Cardiac fibroblast (primary cell): ENCODE data around the gene SMG6.

Source experiments
- DNase-seq, 2 donors: peaks; one replicate each; pipeline versions ENCODE4 v3.0.0 to v3.0.0-alpha.2; 2010; ENCODE audit warnings: low read depth in 2 of 2
- H3K4me3 ChIP-seq, 2 donors: replicated peaks in 1 of 2; 1 replicate in 1 of 2; 2 replicates in 1 of 2; pipeline ENCODE4 v1.5.1; 2011; ENCODE audit warnings: low read depth in 2 of 2, low read length in 2 of 2, mild to moderate bottlenecking in 2 of 2, moderate library complexity in 1 of 2
- TF ChIP-seq, protein P1 (sequence below): IDR thresholded peaks from one replicate; pipeline ENCODE4 v1.5.1; 2011; ENCODE audit warnings: low read depth, mild to moderate bottlenecking, low read length, inconsistent platforms

SMG6 gene

DNA sequence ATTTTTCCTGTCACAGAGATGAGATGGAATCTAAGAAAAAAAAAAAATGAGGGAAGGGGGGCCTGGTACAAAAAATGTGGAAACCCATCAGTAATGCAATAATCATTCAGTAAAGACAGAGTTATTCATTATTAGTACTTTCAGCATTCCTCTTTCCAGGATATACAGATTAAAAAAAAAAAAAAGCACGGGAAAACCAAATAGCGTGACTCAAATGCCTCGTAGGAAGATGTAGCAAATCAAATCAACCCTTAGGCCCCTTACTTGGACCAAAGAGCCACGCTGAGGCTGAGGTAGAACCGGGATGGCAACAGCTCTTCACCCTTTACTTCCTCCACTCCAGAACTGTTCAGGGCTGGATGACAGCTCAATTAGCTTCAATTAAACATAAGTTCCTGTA, 52.5 kb downstream of the SMG6 start:
- TF ChIP-seq, protein P1, sequence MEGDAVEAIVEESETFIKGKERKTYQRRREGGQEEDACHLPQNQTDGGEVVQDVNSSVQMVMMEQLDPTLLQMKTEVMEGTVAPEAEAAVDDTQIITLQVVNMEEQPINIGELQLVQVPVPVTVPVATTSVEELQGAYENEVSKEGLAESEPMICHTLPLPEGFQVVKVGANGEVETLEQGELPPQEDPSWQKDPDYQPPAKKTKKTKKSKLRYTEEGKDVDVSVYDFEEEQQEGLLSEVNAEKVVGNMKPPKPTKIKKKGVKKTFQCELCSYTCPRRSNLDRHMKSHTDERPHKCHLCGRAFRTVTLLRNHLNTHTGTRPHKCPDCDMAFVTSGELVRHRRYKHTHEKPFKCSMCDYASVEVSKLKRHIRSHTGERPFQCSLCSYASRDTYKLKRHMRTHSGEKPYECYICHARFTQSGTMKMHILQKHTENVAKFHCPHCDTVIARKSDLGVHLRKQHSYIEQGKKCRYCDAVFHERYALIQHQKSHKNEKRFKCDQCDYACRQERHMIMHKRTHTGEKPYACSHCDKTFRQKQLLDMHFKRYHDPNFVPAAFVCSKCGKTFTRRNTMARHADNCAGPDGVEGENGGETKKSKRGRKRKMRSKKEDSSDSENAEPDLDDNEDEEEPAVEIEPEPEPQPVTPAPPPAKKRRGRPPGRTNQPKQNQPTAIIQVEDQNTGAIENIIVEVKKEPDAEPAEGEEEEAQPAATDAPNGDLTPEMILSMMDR: no peak
- no peak overlapping the region for H3K4me3 ChIP-seq
- DNase-seq: no peak

DNA sequence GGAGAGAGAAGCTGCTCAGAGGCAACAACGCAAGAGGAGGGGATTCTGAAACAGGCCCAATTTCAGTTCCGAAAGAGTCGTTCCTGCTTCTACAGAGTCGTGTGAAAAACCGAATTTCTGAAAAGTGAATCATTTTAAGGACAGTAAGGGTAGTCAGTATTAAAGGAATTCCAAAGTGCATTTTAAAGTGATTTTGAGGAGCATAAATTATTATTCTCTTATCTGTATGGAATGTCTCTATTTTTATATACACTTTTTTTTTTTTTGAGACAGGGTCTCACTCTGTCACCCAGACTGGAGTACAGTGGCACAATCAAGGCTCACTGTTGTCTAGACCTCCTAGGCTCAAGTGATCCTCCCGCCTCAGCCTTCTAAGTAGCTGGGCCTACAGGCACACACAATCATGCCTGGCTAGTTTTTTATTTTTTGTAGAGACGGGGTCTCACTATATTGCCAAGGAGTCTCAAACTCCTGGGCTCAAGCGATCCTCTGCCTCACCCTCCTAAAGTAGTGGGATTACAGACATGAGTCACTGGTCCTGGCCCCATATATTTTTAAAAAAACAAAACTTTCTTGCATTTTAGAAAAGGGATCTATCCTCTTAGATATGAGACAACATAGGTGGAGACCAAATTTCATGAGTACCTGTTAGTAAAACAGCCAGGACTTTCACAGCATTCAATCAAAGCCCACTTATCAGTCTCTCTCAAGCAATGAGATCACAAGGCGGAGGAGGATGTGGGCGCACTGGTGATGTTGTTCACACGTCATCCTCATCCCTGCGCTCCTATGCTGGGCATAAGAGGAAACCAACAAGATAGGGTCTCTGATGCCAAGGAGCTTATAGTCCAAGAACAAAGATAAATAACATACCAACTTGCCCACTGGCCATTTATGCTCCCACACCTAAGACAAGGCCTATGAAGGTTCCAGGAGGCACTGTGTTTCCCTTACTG, 53.2 kb downstream of the SMG6 start:
- DNase-seq: peak in 1 of 2 donors; percentile 71
- TF ChIP-seq, protein P1: no peak
- no peak overlapping the region for H3K4me3 ChIP-seq

DNA sequence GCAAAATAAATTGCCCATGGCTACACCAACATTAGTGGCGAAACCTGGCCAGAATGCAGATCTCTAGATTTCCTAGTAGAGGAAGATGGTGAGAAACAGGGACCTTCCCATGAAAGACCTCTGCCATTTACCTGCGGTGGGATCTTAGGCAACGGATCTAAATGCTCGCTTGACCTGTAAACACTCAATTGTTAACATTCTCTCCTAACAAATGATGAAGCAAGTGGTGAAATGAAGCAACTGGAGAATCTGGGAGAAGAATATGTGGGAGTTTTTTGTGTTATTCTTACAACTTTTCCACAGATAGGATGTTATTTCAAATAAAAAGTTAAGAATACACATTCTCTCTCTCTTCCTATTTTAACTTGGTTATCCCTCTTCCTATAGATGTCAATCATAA, 56.6 kb downstream of the SMG6 start:
- DNase-seq: no peak
- H3K4me3 ChIP-seq: no peak overlapping the region
- TF ChIP-seq, protein P1: no peak

DNA sequence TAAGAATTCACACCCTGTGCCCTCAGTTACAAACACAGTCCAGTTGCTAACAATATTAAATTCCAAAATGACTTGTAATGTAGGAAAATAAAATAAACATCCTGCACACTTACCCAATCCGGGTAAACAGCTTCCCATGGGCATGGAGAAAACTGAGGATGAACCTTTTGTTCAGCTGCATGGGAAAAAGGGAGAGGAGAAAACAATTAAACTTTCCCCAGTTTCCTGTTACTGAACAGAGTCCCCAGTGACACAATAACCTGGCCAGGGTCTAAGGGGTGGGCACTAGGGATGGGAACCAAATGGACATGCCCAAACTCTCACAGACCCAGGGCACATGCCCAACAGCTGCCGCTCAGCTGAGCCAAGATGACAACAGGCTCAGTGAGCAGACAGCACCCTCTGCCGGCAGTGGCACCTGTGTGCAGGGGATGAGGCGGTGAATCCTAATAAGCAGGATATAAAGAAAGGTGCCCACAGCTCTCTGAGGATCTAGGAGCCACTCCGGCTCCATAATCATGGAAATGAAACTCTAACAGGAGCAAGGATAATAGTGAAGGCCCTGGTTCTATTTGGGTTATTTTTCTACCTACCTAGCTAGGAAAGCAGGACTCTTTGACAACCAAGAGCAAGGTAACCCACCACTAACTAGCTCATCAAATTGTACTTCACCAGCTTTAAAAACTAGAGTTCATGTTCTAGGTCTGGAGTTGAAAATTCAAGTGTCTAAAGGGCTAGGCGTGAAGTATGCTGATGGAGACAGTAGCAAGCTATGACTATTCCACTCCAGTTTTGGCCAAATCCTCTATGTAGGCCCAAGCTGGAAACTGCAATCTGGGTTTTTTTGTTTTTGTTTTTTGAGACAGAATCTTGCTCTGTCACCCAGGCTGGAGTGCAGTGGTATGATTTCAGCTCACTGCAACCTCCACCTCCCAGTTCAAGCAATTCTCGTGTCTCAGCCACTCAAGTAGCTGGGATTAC, 58.8 kb downstream of the SMG6 start:
- TF ChIP-seq, protein P1: peak; percentile 99
- DNase-seq: peak; percentile 95 to 96
- peak overlapping the region in 1 of 2 donors; percentile 24 for H3K4me3 ChIP-seq

DNA sequence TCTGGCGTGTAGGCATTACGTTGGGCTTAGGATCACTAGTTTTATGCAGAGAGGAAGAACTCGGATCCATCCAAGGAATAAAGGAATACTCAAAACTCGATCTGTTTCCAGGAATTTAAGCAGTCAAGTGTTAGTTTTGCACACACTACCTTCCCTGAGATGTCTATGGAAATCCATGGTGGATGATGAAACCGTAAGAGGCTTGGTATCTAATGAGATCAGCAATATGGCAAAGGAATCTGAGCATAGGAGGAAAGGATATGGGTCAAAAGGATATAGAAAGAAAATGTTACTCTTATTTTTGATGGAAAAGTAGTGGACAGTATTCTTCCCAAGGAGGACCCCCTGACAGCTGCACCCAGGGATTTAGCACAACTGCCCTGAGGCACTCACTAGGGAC, 59.6 kb downstream of the SMG6 start:
- TF ChIP-seq, protein P1: no peak
- DNase-seq: peak in 1 of 2 donors; percentile 58
- peak overlapping the region in 1 of 2 donors; percentile 24 for H3K4me3 ChIP-seq

DNA sequence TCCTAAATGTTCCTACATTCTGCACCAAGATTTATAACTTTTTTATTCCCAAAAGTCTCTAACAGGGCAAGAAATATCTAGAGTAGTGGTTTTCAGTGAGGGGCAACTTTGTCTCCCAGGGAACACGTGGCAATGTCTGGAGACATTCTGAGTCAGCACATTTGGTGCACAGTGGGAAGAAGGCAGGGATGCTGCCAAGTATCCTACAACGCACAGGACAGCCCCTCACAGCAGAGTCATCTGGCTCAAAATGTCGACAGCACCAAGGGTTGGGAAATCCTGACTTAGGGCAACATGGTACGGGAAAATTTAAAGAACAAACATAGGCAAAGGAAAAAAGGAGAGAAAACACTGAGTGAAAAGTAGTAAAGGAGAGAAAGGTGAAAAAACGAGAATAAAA, 61.8 kb downstream of the SMG6 start:
- DNase-seq: peak; percentile 91 to 94
- H3K4me3 ChIP-seq: no peak overlapping the region
- TF ChIP-seq, protein P1: no peak
